Endodermal cell (in vitro differentiated cells): Measurements from ENCODE around the gene PCSK9. TPM values are rescaled to one million over a fixed set of nuclear protein-coding genes. Genes with fewer than 3 reads are reported as not detected.

Experiments used
- DNase-seq: peaks from one replicate; pipeline ENCODE4 v3.0.0-alpha.2; 2017
- H3K27ac ChIP-seq: 2 replicates; pipeline ENCODE4 v1.5.1; 2013; ENCODE audit warnings: mild to moderate bottlenecking, low read depth, low read length, moderate library complexity
- H3K27me3 ChIP-seq: 2 replicates; pipeline ENCODE4 v1.6.1; 2013; ENCODE audit warnings: mild to moderate bottlenecking, low read length, moderate library complexity; ENCODE audit not compliant: insufficient read depth, control insufficient read depth, poor library complexity, severe bottlenecking
- H3K36me3 ChIP-seq: 2 replicates; pipeline ENCODE4 v1.7.0; 2013; ENCODE audit warnings: mild to moderate bottlenecking, low read length, moderate library complexity; ENCODE audit not compliant: control insufficient read depth, insufficient read depth
- H3K4me1 ChIP-seq: one replicate; pipeline ENCODE4 v1.7.0; 2013; ENCODE audit warnings: low read length; ENCODE audit not compliant: control insufficient read depth, insufficient read depth
- H3K4me3 ChIP-seq: 2 replicates; pipeline ENCODE4 v1.5.1; 2013; ENCODE audit warnings: mild to moderate bottlenecking, low read length, moderate library complexity
- H3K9ac ChIP-seq: 2 replicates; pipeline ENCODE4 v1.6.1; 2013; ENCODE audit warnings: mild to moderate bottlenecking, low read length, moderate library complexity; ENCODE audit not compliant: poor library complexity, severe bottlenecking; ENCODE audit errors: extremely low read depth
- H3K9me3 ChIP-seq: 2 replicates; pipeline ENCODE4 v1.6.1; 2013; ENCODE audit warnings: mild to moderate bottlenecking, low read length, moderate library complexity; ENCODE audit not compliant: control insufficient read depth
- H3K27ac Mint-ChIP-seq: 2 replicates; pipeline ENCODE4 v1.8.0; 2020; ENCODE audit warnings: mixed read lengths
- H3K27me3 Mint-ChIP-seq: 2 replicates; pipeline ENCODE4 v1.8.0; 2021; ENCODE audit warnings: mild to moderate bottlenecking, mixed read lengths; ENCODE audit not compliant: insufficient read depth
- H3K36me3 Mint-ChIP-seq: 2 replicates; pipeline ENCODE4 v1.8.0; 2020; ENCODE audit warnings: low read depth, mixed read lengths
- H3K4me1 Mint-ChIP-seq: 2 replicates; pipeline ENCODE4 v1.8.0; 2020; ENCODE audit warnings: mixed read lengths
- H3K4me3 Mint-ChIP-seq: 2 replicates; pipeline ENCODE4 v1.8.0; 2020; ENCODE audit warnings: mild to moderate bottlenecking, moderate library complexity, mixed read lengths
- H3K9me3 Mint-ChIP-seq: 2 replicates; pipeline ENCODE4 v1.8.0; 2020; ENCODE audit warnings: mild to moderate bottlenecking, mixed read lengths
- CTCF ChIP-seq: fragments of 200-600 bp; sonication (generic); conservative IDR thresholded peaks from 2 replicates; pipeline ENCODE4 v1.5.0; 2021; ENCODE audit warnings: antibody characterized with exemption, mild to moderate bottlenecking
- WGBS, 2 experiments: methylation state at CpG; one replicate each; pipeline versions ENCODE4 v1.1.5 to v1.1.7; 2013; ENCODE audit warnings: missing lambda C conversion rate in 2 of 2, mixed read lengths in 1 of 2; ENCODE audit not compliant: insufficient coverage in 1 of 2, insufficient read length in 1 of 2; 5-methylcytosine and 5-hydroxymethylcytosine counted together
- long read RNA-seq, 4 experiments: library from polyadenylated mRNA in 2 of 4; library from RNA in 1 of 4; library from capped mRNA in 1 of 4; stranded (forward) in 3 of 4; unstranded in 1 of 4; transcript quantifications; one replicate each; pipeline ENCODE4 v2.0.0, GENCODE V29; 2020 to 2021; ENCODE audit warnings: inconsistent platforms in 1 of 4
- polyA plus RNA-seq, 2 experiments: library from polyadenylated mRNA; stranded (reverse); fragments of 50-300 nt; gene quantifications; one replicate each; pipeline ENCODE4 v1.2.3, GENCODE V29; 2013
- total RNA-seq, 2 donors: library from RNA; stranded (reverse); fragmentation: NEBNext Ultra II Directional in 1 of 2; extraction: Animal tissue kit (Norgen Biotek cat#: 25700) in 1 of 2; gene quantifications; 2 replicates in 1 of 2; 3 replicates in 1 of 2; pipeline ENCODE4 v1.2.1, GENCODE V29; 2021

The PCSK9 gene
- total RNA-seq: 10 to 100 TPM; 26.1 to 59.9 TPM
- polyA plus RNA-seq (2013, experiment 1 of 2): 19.1 TPM
- 20.2 TPM for polyA plus RNA-seq (2013, experiment 2 of 2)
- long read RNA-seq, experiment 1, partial matches to known transcripts: 8 of 12 reads
- long read RNA-seq, experiment 1, other reads (novel, unspliced or antisense): 1 of 12 reads
- long read RNA-seq, experiment 2, transcript PCSK9-201 (12 exons, 3,637 nt): major isoform, 125 of 153 reads
- long read RNA-seq, experiment 2, partial matches to known transcripts: 21 of 153 reads
- long read RNA-seq, experiment 2, other reads (novel, unspliced or antisense): 7 of 153 reads
- long read RNA-seq, experiment 3, transcript PCSK9-201 (12 exons, 3,637 nt): major isoform, 390 of 451 reads
- long read RNA-seq, experiment 3, partial matches to known transcripts: 39 of 451 reads
- long read RNA-seq, experiment 3, other reads (novel, unspliced or antisense): 22 of 451 reads
- long read RNA-seq, experiment 4, partial matches to known transcripts: 1 of 23 reads
- long read RNA-seq, experiment 4, other reads (novel, unspliced or antisense): 21 of 23 reads

DNA sequence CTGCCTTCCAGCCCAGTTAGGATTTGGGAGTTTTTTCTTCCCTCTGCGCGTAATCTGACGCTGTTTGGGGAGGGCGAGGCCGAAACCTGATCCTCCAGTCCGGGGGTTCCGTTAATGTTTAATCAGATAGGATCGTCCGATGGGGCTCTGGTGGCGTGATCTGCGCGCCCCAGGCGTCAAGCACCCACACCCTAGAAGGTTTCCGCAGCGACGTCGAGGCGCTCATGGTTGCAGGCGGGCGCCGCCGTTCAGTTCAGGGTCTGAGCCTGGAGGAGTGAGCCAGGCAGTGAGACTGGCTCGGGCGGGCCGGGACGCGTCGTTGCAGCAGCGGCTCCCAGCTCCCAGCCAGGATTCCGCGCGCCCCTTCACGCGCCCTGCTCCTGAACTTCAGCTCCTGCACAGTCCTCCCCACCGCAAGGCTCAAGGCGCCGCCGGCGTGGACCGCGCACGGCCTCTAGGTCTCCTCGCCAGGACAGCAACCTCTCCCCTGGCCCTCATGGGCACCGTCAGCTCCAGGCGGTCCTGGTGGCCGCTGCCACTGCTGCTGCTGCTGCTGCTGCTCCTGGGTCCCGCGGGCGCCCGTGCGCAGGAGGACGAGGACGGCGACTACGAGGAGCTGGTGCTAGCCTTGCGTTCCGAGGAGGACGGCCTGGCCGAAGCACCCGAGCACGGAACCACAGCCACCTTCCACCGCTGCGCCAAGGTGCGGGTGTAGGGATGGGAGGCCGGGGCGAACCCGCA lies at the start of gene PCSK9:
PCSK9 (plus strand) TSS at position 207 of the 741 bp plus-strand sequence; CDS start at position 497, 290 bp downstream.
- Mint-ChIP-seq H3K27ac (peak within 1 kb of the TSS; percentile 90), H3K9me3 (no peaks in the 10 kb centered on the region), H3K36me3 (peaks cover 22% of the 10 kb centered on the region), H3K27me3 (peaks cover 49% of the 10 kb centered on the region), H3K4me1 (peaks cover 51% of the 10 kb centered on the region), H3K4me3 (peak within 1 kb of the TSS; percentile 77)
- Histone ChIP-seq H3K36me3 (no peaks in the 10 kb centered on the region), H3K4me3 (peak within 1 kb of the TSS; percentile 72), H3K27me3 (peaks cover 40% of the 10 kb centered on the region), H3K27ac (no peak within 1 kb of the TSS), H3K9ac (no peak within 1 kb of the TSS), H3K9me3 (no peaks in the 10 kb centered on the region), H3K4me1 (peaks cover 17% of the 10 kb centered on the region)
- TF ChIP-seq CTCF: no peak
- 23 to 37% methylated on average over 48 to 67 of the region's 67 CpGs for WGBS, 2 experiments
- DNase-seq: peak; percentile 90

DNA sequence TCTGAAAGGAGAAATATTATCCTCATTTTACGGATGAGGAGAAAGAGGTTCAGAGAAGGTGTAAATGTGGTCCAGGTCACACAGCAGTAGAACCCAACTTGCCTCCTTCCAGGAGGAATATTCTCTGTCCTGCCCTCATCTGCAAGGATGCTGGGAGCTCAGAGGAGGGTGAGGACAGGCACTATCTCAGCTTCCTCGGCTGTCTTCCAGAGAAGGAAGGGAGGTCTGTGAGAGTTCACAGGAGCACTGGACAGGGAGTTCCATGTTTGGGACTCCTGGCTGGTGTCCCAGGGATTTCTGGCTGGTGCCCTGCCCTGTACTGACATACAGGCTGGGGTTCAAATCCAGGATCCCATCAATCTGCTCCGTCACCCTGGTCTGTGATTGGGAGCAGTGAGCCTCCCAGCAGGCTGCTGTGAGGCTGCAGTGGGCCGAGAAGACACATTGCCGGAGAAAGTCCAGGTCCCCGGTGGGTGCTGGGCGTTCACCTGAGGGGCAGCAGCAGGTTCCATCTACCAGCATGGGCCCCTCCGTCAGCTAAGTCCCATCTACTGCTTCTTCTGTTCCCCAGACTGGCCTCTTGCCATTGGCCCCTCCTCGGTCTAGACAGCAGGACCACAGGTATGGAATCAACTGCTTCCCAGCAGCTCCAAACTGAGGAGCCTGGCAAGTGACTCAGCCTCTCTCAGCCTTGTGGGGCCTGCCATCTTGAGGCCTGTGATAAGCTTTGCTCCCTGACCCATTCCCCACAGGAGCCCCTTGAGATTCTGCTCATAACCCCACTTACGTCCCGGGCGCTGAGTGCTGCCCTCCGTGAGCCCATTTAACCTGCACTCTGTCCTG lies 49.2 kb upstream of the PCSK9 start:
- no peaks in the 10 kb centered on the region for H3K36me3 Mint-ChIP-seq

More for the DNA sequence above, 49.2 kb upstream of the PCSK9 start:
- WGBS, 2 experiments: 77 to 79% methylated on average over 7 to 13 of the region's 13 CpGs
- TF ChIP-seq CTCF: no peak
- Histone ChIP-seq H3K27ac (no peak overlapping the region), H3K4me1 (no peaks in the 10 kb centered on the region), H3K36me3 (no peaks in the 10 kb centered on the region), H3K27me3 (no peaks in the 10 kb centered on the region), H3K4me3 (no peak overlapping the region), H3K9me3 (no peaks in the 10 kb centered on the region), H3K9ac (no peak overlapping the region)
- peaks cover 8% of the 10 kb centered on the region for H3K27me3 Mint-ChIP-seq
- no peak for DNase-seq
- no peaks in the 10 kb centered on the region for H3K9me3 Mint-ChIP-seq
- H3K4me3 Mint-ChIP-seq: no peak overlapping the region
- peaks cover 12% of the 10 kb centered on the region for H3K4me1 Mint-ChIP-seq
- H3K27ac Mint-ChIP-seq: no peak overlapping the region
